NCI-H1417 treated with DMSO at 0.1 percent for 48 hours (cell line): Measurements from ENCODE around the gene CCNI2.

Source experiments
- DNase-seq: peaks from one replicate; lab custom pipeline; 2025; lab: John Stamatoyannopoulos, UW

CCNI2 gene

GRCh38 chr5:132750471-132751230 lies 3.4 kb downstream of the CCNI2 start:
- no peak for DNase-seq

DNA sequence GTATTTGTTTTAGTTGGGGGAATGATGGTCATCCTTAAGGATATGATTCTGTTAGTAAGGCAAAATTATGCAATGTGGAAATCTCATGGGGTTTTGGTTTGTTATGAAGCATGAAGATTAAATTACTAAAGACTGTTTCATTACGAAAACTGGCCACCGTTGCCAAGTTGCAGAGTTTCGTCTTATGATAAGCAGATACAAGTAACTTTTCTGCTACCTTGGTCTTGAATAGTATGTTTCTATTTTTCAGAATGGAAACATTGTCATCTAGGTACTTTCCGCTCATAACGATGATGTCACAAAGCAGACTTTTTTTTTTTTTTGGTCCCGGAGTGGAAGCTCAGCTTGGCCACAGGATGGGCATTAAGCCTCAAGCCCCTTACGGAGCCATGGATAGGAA lies 4.2 kb downstream of the CCNI2 start:
- DNase-seq: no peak

GRCh38 chr5:132751971-132752580 lies 4.8 kb downstream of the CCNI2 start:
- DNase-seq: no peak

- no peak for DNase-seq
These were observed 5.4 kb downstream of the CCNI2 start for GRCh38 chr5:132752581-132753125.

DNA sequence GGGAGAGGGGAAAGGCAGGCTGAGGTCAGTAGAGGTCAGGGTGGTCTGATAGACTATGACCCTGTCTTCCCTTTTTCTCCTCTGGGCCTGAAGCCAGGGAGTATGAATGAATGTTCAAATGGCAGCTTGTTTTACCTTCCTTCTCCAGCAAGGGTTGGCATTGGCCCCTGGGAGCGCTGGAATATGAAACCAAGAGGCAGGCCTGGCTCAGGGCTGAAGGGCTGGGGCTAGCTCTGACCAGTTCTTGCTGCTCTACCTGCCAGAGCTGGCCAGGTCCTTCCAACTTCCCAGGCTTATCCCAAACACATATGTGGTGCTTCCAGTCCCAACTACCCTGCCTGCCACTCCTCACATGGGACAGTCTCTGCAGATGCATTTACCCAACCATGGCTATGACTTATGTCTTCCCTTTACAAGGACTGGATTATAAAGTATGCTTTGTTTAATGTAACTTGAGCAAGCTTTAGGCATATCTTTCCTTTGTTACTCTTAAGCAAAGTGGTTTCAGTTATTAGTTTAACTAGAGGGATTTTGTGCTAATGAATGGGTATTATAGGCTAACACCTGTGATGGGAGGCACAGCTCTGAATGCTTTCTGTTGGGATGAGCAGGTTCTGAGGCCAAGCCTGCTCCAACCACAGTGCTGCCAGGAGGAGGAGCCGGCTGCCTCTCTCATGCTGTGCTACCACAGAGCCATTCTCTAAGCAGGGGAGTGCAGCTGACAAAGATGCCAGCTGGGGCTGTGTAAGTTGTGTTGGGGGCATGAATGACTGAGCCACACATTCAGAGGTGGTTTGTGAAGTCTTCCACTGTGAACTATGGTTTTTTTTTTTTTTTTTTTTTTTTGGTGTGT lies 6.1 kb downstream of the CCNI2 start:
- DNase-seq: no peak

DNA sequence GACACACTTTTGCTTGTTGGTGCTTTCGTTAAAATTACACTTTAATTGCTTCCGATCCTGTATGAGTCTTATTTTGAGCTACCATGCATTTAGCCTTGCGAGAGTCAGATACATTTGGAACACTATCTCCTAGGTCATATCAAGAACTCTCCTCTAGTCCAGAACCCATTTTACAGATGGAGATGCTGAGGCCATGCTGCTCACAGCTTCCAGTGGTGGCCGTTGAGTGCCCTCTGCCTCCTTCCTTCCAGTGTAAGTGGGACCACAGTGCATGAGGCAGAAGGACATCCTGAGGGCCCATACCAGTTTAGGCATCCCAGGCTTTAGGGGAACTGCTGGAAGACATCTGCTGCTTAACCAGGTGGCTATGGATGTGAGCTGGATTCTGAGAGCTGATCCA lies 6.9 kb downstream of the CCNI2 start:
- no peak for DNase-seq

- no peak for DNase-seq
These were observed 7.7 kb downstream of the CCNI2 start for GRCh38 chr5:132754947-132755346.

DNA sequence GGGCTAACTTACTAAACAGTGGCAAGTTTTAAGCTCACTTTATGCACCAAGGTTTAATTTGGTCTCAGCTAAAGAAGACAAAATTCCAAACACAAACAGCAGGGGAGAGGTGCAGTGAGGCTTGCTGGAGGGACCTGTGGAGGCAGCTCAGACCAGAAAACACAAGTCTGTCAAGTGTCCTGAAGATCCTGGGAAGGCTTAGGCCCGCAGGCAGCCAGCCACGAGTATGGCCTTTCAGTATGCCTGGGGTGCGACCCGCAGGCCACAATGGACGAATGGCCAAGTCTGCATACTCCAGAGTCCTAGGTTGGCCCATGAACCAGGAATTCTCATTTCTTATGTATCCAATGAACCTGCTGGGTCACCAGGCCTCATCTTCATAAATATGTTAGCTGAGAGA lies 9.3 kb downstream of the CCNI2 start:
- no peak for DNase-seq

DNA sequence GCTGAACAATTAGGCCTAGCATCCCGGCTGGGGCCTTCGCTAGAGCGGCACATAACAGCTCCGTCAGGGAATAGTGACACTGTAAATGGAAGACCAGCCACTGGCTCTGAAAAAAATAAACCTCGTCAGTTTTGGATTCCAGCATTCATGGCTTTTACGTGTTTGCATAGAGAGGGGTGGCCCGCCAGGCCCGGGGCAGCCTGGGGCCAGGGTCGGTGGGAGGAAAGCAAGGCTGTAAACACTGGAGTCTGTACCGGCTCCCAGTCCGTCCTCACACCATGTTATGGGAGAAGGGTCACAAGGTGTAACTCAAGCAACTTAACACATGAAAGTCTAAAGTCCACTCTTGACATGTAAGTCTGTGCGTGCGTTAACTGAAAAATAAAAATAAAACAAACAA lies 11.2 kb downstream of the CCNI2 start:
- DNase-seq: no peak

- no peak for DNase-seq
These were observed 12.2 kb downstream of the CCNI2 start for GRCh38 chr5:132759114-132760048.

DNA sequence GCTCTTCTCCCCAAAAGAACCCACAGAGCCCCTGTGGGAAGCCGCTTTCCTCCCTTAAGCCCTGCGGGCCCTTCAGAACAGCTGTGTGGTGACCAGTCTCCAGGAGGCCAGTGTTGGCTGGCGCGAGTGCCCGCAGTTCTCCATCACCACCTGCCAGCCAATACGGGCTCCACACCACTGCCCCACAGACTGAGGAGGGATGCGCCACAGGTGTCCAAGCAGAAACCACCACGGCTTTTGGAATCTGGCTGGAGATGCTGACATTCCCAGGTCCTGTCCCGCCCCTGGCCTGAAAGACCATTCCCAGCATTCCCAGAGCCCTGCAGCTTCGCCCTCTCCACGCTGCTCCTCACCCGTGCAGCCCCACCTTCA lies 12.8 kb downstream of the CCNI2 start:
- DNase-seq: no peak

- no peak for DNase-seq
These were observed 13.5 kb downstream of the CCNI2 start for GRCh38 chr5:132760601-132761317.

GRCh38 chr5:132761321-132762240 lies 14.4 kb downstream of the CCNI2 start:
- no peak for DNase-seq

GRCh38 chr5:132762246-132763000 lies 15.2 kb downstream of the CCNI2 start:
- no peak for DNase-seq

DNA sequence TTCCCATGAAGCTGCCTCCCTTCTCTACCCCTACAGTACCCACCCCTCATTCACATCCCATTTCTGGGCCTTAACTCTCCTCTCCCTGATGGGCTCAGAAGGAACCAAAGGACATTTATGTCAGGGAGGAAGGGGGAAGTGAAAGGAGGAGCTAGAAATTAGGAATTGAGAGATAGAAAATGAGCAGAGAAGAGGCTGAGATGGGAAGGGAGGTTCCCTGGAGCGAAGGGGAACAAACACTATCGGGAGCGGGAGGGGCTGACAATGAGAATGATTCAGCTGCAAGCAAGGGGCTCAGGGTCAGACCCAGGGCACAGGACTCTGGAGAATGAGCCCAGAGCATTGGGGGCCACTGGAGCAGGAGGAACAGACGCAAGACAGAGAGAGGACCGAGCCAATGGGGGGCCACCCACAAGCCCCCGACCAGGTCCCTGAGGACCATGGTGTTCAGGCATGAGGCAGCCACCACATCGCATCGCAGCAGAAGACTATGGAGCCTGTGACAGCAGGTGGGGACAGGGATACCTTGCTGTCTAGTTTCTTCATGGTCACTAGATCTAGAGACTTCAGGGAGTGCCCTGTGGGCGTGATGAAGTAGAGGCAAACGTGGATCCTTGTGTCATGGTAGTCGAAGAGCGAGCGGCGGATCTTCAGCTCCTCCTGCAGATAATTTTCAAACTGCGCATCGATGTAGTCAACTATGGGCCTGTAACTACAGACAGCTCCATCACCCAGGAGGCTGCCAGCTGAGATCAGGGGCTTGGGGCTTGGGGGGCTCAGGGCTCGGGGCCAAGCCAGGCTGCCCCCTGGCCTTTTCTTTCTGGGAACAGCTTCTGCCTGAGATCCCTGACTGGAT lies 16.2 kb downstream of the CCNI2 start:
- no peak for DNase-seq

DNA sequence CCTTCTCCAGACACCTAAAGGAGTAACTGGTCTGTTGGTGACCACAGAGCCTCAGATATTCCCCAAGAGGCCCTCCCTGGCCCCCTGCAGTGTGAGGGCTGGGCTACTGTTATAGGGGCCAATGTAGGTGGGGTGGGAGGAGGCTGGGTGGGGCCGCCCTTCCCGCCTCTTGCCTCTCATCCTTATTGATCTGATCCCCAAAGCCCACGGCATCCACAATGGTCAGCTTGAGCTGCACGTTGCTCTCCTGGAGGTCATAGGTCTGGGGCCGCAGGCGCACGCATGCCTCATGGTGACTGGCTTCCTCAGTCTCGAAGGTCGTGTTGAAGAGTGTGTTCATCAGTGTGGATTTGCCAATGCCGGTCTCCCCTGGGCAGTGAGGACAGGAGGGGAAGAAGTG lies 16.8 kb downstream of the CCNI2 start:
- DNase-seq: no peak

- no peak for DNase-seq
These were observed 17.5 kb downstream of the CCNI2 start for GRCh38 chr5:132764671-132765238.
